ENCODE data around the gene PCNX4. TPM values are rescaled to one million over a fixed set of nuclear protein-coding genes. Genes with fewer than 3 reads are reported as not detected.

PCNX4 gene
- total RNA-seq, 1 experiment from 2014 or later: 48.4 TPM

GRCh38 chr14:60133487-60133886 is 41.8 kb downstream of the PCNX4 start:
- POLR2A ChIA-PET: no interaction called here
- no TSS peak for BruUV-seq (replicated peaks)
- no peaks in the 10 kb centered on the region for H3K79me2 ChIP-seq (ENCODE audit: insufficient read depth, low read length)
- ATAC-seq (no peak), DNase-seq (ENCODE audit: low read depth, low spot score) (no peak)
- CTCF ChIA-PET: no interaction called here
- 0 out of 4 replicates have a peak, but pooled peaks cover 2 to 4% of the 10 kb centered on the region in 2 experiments for H3K36me3 ChIP-seq (ENCODE audit: control insufficient read depth in 1 of 2, insufficient read depth in 2 of 2, low read length in 2 of 2)
- H3K4me2 ChIP-seq (ENCODE audit: low read length): no peak overlapping the region
- RAD21 ChIA-PET (ENCODE audit: low non-redundant PET in 1 of 2, low total read pairs in 2 of 2, uncharacterized antibody in 2 of 2, unreplicated experiment in 2 of 2): no interaction called here
- H3K9me3 ChIP-seq (ENCODE audit: control insufficient read depth in 1 of 2, insufficient read depth in 1 of 2, low read depth in 1 of 2, low read length in 2 of 2): no peaks in the 10 kb centered on the region
- H3K27ac ChIP-seq (ENCODE audit: low read depth, low read length): no peak overlapping the region
- no peak for TF ChIP-seq EZH2 (IDR thresholded peaks at IDR 0.05)
- no peak for TF ChIP-seq ZFX (IDR thresholded peaks at IDR 0.05)
- TF ChIP-seq POLR2AphosphoS5 (IDR thresholded peaks at IDR 0.05; ENCODE audit: low read depth, low read length): no peak
- no peak for TF ChIP-seq ELF1 (IDR thresholded peaks at IDR 0.05; ENCODE audit: borderline replicate concordance, low read depth)
- TF ChIP-seq RAD21 (IDR thresholded peaks at IDR 0.05; ENCODE audit: low read depth): no peak
- no peak for TF ChIP-seq SIN3A (IDR thresholded peaks at IDR 0.05; ENCODE audit: low read depth)
- TF ChIP-seq, protein P1, sequence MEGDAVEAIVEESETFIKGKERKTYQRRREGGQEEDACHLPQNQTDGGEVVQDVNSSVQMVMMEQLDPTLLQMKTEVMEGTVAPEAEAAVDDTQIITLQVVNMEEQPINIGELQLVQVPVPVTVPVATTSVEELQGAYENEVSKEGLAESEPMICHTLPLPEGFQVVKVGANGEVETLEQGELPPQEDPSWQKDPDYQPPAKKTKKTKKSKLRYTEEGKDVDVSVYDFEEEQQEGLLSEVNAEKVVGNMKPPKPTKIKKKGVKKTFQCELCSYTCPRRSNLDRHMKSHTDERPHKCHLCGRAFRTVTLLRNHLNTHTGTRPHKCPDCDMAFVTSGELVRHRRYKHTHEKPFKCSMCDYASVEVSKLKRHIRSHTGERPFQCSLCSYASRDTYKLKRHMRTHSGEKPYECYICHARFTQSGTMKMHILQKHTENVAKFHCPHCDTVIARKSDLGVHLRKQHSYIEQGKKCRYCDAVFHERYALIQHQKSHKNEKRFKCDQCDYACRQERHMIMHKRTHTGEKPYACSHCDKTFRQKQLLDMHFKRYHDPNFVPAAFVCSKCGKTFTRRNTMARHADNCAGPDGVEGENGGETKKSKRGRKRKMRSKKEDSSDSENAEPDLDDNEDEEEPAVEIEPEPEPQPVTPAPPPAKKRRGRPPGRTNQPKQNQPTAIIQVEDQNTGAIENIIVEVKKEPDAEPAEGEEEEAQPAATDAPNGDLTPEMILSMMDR (IDR thresholded peaks at IDR 0.05 in 2 of 3, conservative IDR thresholded peaks at IDR 0.05 in 1 of 3; ENCODE audit: borderline replicate concordance in 1 of 3, insufficient read depth in 1 of 3, low read depth in 2 of 3, low read length in 2 of 3): no peak
- no peak for TF ChIP-seq EZH2phosphoT487 (IDR thresholded peaks at IDR 0.05; ENCODE audit: borderline replicate concordance)
- no peak for TF ChIP-seq ATF3 (IDR thresholded peaks at IDR 0.05)
- TF ChIP-seq CBX3 (IDR thresholded peaks at IDR 0.05; ENCODE audit: low read depth): no peak
- no peak for TF ChIP-seq EGR1 (IDR thresholded peaks at IDR 0.05; ENCODE audit: low read depth)
- TF ChIP-seq REST (IDR thresholded peaks at IDR 0.05; ENCODE audit: low read depth): no peak
- TF ChIP-seq ZNF274 (IDR thresholded peaks at IDR 0.05; ENCODE audit: low read depth, low read length): no peak
- intact Hi-C loops (cut with micrococcal nuclease): no loop called here
- no peak overlapping the region for H3K9ac ChIP-seq (ENCODE audit: low read length)
- H3K27me3 ChIP-seq (ENCODE audit: insufficient read depth, low read length): no peaks in the 10 kb centered on the region
- no peak overlapping the region for H2AFZ ChIP-seq (ENCODE audit: low read depth, low read length, poor library complexity, severe bottlenecking)
- no peak overlapping the region for H3K4me3 ChIP-seq (replicated peaks in 1 of 2; ENCODE audit: low read depth in 1 of 2, low read length in 2 of 2)
- no peaks in the 10 kb centered on the region for H3K9me2 ChIP-seq (ENCODE audit: insufficient read depth)
- H4K20me1 ChIP-seq (ENCODE audit: insufficient read depth): no peaks in the 10 kb centered on the region
- no peaks in the 10 kb centered on the region for H3K4me1 ChIP-seq (ENCODE audit: control insufficient read depth in 1 of 2, insufficient read depth in 2 of 2, low read length in 2 of 2)

All from HCT116 (cell line).